Karpas-422 (cell line): ENCODE results near the gene CAMSAP1. TPM values are rescaled to one million over a fixed set of nuclear protein-coding genes. Genes with fewer than 3 reads are reported as not detected.
"Not testable (repeated sequence)": the region's sequence is repeated elsewhere in the genome, so short reads cannot be mapped to it uniquely, and the experiment has no call there.

Experiments used
- DNase-seq: peaks from one replicate; pipeline ENCODE4 v3.0.0-alpha.2; 2015
- H2AFZ ChIP-seq: fragments of 200-600 bp; sonication (generic); 2 replicates; pipeline ENCODE4 v1.6.1; 2014; ENCODE audit warnings: antibody characterized with exemption, low read length, mixed read lengths
- H3K27ac ChIP-seq: fragments of 200-600 bp; sonication (generic); 2 replicates; pipeline ENCODE4 v1.5.1; 2014; ENCODE audit warnings: mild to moderate bottlenecking, low read length, moderate library complexity
- H3K27me3 ChIP-seq: fragments of 200-600 bp; sonication (generic); 2 replicates; pipeline ENCODE4 v1.6.1; 2014; ENCODE audit warnings: low read length, mixed read lengths
- H3K36me3 ChIP-seq: fragments of 200-600 bp; sonication (generic); 2 replicates; pipeline ENCODE4 v1.6.1; 2014; ENCODE audit warnings: low read length, mixed read lengths; ENCODE audit not compliant: insufficient read depth
- H3K4me1 ChIP-seq: fragments of 200-600 bp; sonication (generic); 2 replicates; pipeline ENCODE4 v1.6.1; 2014; ENCODE audit warnings: mild to moderate bottlenecking, low read length, mixed read lengths
- H3K4me2 ChIP-seq: fragments of 200-600 bp; sonication (generic); 2 replicates; pipeline ENCODE4 v1.6.1; 2014; ENCODE audit warnings: low read length, low read depth, mild to moderate bottlenecking; ENCODE audit not compliant: poor library complexity, severe bottlenecking
- H3K4me3 ChIP-seq: fragments of 200-600 bp; sonication (generic); 2 replicates; pipeline ENCODE4 v1.5.1; 2014; ENCODE audit warnings: mild to moderate bottlenecking, antibody characterized with exemption, low read length, mixed read lengths
- H3K79me2 ChIP-seq: fragments of 200-600 bp; sonication (generic); 2 replicates; pipeline ENCODE4 v1.6.1; 2014; ENCODE audit warnings: mild to moderate bottlenecking, low read length, mixed read lengths
- H3K9ac ChIP-seq: fragments of 200-600 bp; sonication (generic); 2 replicates; pipeline ENCODE4 v1.6.0; 2014; ENCODE audit warnings: low read length
- H3K9me2 ChIP-seq: fragments of 200-600 bp; sonication (generic), shearing (Covaris generic); replicated peaks from 2 replicates; pipeline ENCODE4 v1.6.0; 2014; ENCODE audit warnings: mild to moderate bottlenecking, low read length, moderate library complexity; ENCODE audit not compliant: insufficient read depth
- H3K9me3 ChIP-seq: fragments of 300-700, 200-600 bp; sonication (generic); 2 replicates; pipeline ENCODE4 v1.6.1; 2014; ENCODE audit warnings: low read length, mixed read lengths
- H4K20me1 ChIP-seq: fragments of 200-600 bp; sonication (generic); 2 replicates; pipeline ENCODE4 v1.6.1; 2014; ENCODE audit warnings: mild to moderate bottlenecking, antibody characterized with exemption, low read length, low read depth; ENCODE audit not compliant: insufficient read depth
- total RNA-seq: library from RNA; depleted of rRNA; stranded (reverse); fragments of >200 nt; shearing (Covaris generic); gene quantifications from 2 replicates; pipeline ENCODE4 v1.2.3, GENCODE V29; 2014; ENCODE audit warnings: low replicate concordance

CAMSAP1 gene
- total RNA-seq, 1 experiment from 2014 or later: 26.9 TPM

DNA sequence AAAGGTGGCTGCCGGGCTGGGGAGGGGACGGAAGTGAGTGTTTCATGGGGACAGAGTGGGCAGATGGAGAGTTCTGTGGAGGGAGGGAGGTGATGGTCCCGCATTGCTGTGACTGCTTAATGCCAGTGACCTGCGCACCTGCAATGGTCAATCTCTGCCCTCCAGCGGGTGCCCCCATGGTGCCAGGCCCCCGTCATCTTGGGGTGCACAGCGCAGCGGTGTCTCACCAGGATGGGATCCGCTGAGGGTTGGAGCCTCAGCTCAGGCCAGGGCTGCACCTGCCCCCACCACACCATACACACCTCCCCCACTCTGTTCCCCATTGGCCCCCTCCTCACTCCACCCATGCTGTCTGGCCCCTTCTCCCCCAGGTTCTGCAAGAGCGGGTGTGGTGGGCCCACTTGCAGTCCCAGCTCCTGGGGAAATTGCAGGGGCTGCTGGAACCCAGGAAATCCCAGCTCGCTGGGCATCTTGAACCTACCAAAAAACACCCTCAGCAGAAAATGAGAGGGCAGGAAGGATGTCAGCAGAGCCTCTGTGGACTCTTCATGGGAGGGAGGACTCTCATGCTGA lies 12.1 kb upstream of the CAMSAP1 start:
- H3K27ac ChIP-seq: no peak overlapping the region
- H3K4me1 ChIP-seq: peaks cover 7% of the 10 kb centered on the region
- no peaks in the 10 kb centered on the region for H3K9me2 ChIP-seq
- no peak overlapping the region for H3K4me2 ChIP-seq
- no peak overlapping the region for H2AFZ ChIP-seq
- no peak for DNase-seq
- H3K79me2 ChIP-seq: no peaks in the 10 kb centered on the region
- no peaks in the 10 kb centered on the region for H4K20me1 ChIP-seq
- H3K36me3 ChIP-seq: peaks cover 21% of the 10 kb centered on the region
- H3K27me3 ChIP-seq: no peaks in the 10 kb centered on the region
- H3K4me3 ChIP-seq: no peak overlapping the region
- H3K9ac ChIP-seq: no peak overlapping the region
- H3K9me3 ChIP-seq: peaks cover 10% of the 10 kb centered on the region; the same call in 1 of the 2 replicates

- H3K9me2 ChIP-seq, H2AFZ ChIP-seq: not testable (repeated sequence)
Measured at GRCh38 chr9:135916227-135916626, 8.9 kb upstream of the CAMSAP1 start.

GRCh38 chr9:135914921-135915320 lies 7.6 kb upstream of the CAMSAP1 start:
- H3K79me2 ChIP-seq: peaks cover 9% of the 10 kb centered on the region
- H4K20me1 ChIP-seq: no peaks in the 10 kb centered on the region
- H3K9ac ChIP-seq: no peak overlapping the region
- H3K4me1 ChIP-seq: peaks cover 7% of the 10 kb centered on the region
- no peak overlapping the region for H3K4me2 ChIP-seq
- no peaks in the 10 kb centered on the region for H3K27me3 ChIP-seq
- no peak overlapping the region for H3K27ac ChIP-seq
- H2AFZ ChIP-seq: no peak overlapping the region
- no peaks in the 10 kb centered on the region for H3K9me2 ChIP-seq
- peaks cover 13% of the 10 kb centered on the region; the same call in 1 of the 2 replicates for H3K9me3 ChIP-seq
- DNase-seq: no peak
- peaks cover 47% of the 10 kb centered on the region for H3K36me3 ChIP-seq
- H3K4me3 ChIP-seq: no peak overlapping the region

More at GRCh38 chr9:135916227-135916626, 8.9 kb upstream of the CAMSAP1 start:
- not testable (repeated sequence) for H3K27ac ChIP-seq, H3K79me2 ChIP-seq, H3K9ac ChIP-seq, DNase-seq, H4K20me1 ChIP-seq, H3K4me1 ChIP-seq, H3K4me2 ChIP-seq, H3K4me3 ChIP-seq, H3K27me3 ChIP-seq
- Histone ChIP-seq H3K9me3 (peaks cover 13% of the 10 kb centered on the region; the same call in 1 of the 2 replicates), H3K36me3 (peaks cover 38% of the 10 kb centered on the region)

DNA sequence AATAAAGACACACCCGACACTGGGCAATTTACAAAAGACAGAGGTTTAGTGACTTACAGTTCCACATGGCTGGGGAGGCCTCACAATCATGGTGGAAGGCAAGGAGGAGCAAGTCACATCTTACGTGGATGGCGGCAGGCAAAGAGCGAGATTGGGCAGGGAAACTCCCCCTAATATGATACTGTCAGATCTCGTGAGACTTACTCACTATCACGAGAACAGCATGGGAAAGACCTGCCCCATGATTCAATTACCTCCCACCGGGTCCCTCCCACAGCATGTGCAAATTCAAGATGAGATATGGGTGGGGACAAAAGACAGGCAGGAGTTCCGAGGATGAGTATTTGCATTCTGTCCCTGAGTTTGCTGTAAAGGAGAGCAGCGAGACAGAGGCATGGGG lies 3.9 kb upstream of the CAMSAP1 start:
- Histone ChIP-seq H3K36me3 (peaks cover 50% of the 10 kb centered on the region), H3K9me3 (peaks cover 13% of the 10 kb centered on the region; the same call in 1 of the 2 replicates), H3K4me1 (peaks cover 17% of the 10 kb centered on the region), H3K79me2 (peaks cover 33% of the 10 kb centered on the region)
- not testable (repeated sequence) for H3K4me3 ChIP-seq, H2AFZ ChIP-seq, H3K27me3 ChIP-seq, DNase-seq, H3K9ac ChIP-seq, H3K9me2 ChIP-seq, H3K4me2 ChIP-seq, H4K20me1 ChIP-seq, H3K27ac ChIP-seq

DNA sequence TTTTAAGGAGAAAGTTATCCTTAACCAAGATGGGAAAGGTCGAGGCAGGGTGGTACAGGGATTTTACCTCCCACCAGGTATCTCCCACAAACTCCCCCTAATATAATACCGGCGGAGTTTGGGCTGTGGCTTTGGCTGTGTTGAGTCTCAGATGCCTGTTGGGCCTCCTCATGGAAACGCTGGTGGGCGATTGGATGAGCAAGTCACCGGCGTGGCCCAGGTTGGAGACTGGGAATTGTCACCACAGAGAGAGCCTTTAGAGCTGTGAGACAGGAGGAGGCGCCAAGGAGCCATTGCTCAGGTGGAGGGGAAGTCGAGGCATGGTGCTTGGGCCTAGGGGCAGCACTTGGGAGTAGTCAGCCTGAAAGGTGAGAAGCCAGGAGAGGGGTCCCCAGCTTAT lies 3.4 kb upstream of the CAMSAP1 start:
- no peak overlapping the region for H3K4me3 ChIP-seq
- H4K20me1 ChIP-seq: 0 out of 2 replicates have a peak, but pooled peaks cover 7% of the 10 kb centered on the region
- peaks cover 10% of the 10 kb centered on the region; the same call in 1 of the 2 replicates for H3K9me3 ChIP-seq

DNA sequence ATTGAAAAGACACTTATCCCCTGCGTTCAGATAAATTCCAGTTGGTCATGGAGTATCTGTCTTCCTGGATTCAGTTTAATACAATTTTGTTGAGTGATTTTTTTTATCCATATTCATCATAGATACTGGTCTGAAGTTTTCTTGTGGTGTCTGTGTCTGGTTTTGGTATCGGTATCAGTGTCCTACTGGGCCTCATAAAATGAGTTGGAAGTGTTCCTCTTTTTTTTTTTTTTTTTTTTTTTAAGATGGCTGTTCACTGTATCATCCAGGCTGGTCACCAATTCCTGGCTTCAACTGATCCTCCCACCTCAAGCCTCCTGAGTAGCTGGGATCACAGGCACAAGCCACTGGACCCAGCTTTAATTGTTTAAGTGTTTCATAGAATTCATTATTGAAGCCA lies 2.9 kb upstream of the CAMSAP1 start:
- Histone ChIP-seq H3K4me3 (no peak overlapping the region), H3K4me2 (no peak overlapping the region), H3K27ac (no peak overlapping the region), H4K20me1 (peaks cover 13% of the 10 kb centered on the region), H3K9ac (no peak overlapping the region), H3K9me3 (peaks cover 7% of the 10 kb centered on the region; the same call in 1 of the 2 replicates), H3K4me1 (peaks cover 26% of the 10 kb centered on the region), H3K9me2 (no peaks in the 10 kb centered on the region), H3K79me2 (peaks cover 44% of the 10 kb centered on the region), H3K27me3 (no peaks in the 10 kb centered on the region), H2AFZ (no peak overlapping the region), H3K36me3 (peaks cover 40% of the 10 kb centered on the region)
- no peak for DNase-seq

More for the DNA sequence above, 3.4 kb upstream of the CAMSAP1 start:
- H3K9ac ChIP-seq: no peak overlapping the region
- peaks cover 46% of the 10 kb centered on the region for H3K36me3 ChIP-seq
- no peaks in the 10 kb centered on the region for H3K9me2 ChIP-seq
- H3K27ac ChIP-seq: no peak overlapping the region
- peaks cover 21% of the 10 kb centered on the region for H3K4me1 ChIP-seq
- peaks cover 38% of the 10 kb centered on the region for H3K79me2 ChIP-seq
- no peak overlapping the region for H2AFZ ChIP-seq
- H3K27me3 ChIP-seq: no peaks in the 10 kb centered on the region
- DNase-seq: no peak
- H3K4me2 ChIP-seq: no peak overlapping the region

- peaks cover 3% of the 10 kb centered on the region; the same call in 1 of the 2 replicates for H3K9me3 ChIP-seq
- H3K27me3 ChIP-seq: no peaks in the 10 kb centered on the region
- H4K20me1 ChIP-seq: peaks cover 21% of the 10 kb centered on the region
- no peak overlapping the region for H2AFZ ChIP-seq
- peaks cover 34% of the 10 kb centered on the region for H3K4me1 ChIP-seq
- peak overlapping the region; percentile 76; the same call in 1 of the 2 replicates for H3K4me3 ChIP-seq
- DNase-seq: no peak
- H3K9me2 ChIP-seq: no peaks in the 10 kb centered on the region
- H3K36me3 ChIP-seq: peaks cover 32% of the 10 kb centered on the region
- peaks cover 52% of the 10 kb centered on the region for H3K79me2 ChIP-seq
- H3K27ac ChIP-seq: no peak overlapping the region
- H3K9ac ChIP-seq: 0 out of 2 replicates have a peak overlapping the region, but pooled peaks have one; percentile 73
- H3K4me2 ChIP-seq: peak overlapping the region; percentile 96
Measured at GRCh38 chr9:135909371-135909770, 2.0 kb upstream of the CAMSAP1 start.

DNA sequence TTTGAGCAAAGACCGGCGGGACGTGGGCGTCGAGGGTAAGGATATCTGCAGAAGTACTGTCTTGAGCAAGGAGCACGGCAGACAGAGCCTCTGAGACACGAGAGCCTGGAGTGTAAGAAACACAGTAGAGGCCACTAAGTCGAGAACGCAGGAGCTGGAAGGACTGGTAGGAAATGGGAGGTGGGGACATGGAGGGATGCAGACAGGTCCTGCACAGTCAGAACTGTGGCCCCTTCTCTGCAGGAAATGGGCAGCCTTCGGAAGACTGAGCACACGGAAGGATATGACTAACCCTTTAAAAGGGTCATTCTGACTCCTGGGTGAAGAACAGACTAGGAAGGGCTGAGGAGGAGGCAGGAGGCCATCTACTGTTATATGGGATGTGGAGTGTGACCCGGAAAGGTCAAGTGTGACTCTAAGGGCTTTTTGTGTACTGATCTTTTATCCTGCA lies 1.4 kb upstream of the CAMSAP1 start:
- no peak overlapping the region for H2AFZ ChIP-seq
- H3K4me1 ChIP-seq: peaks cover 34% of the 10 kb centered on the region
- 0 out of 2 replicates have a peak, but pooled peaks cover under 1% of the 10 kb centered on the region for H3K9me3 ChIP-seq
- peak overlapping the region; percentile 76 for H3K4me3 ChIP-seq
- peaks cover 27% of the 10 kb centered on the region for H3K36me3 ChIP-seq
- H3K79me2 ChIP-seq: peaks cover 58% of the 10 kb centered on the region
- no peak for DNase-seq
- H3K9me2 ChIP-seq: no peaks in the 10 kb centered on the region
- H3K27ac ChIP-seq: no peak overlapping the region
- peaks cover 24% of the 10 kb centered on the region for H4K20me1 ChIP-seq
- H3K27me3 ChIP-seq: no peaks in the 10 kb centered on the region
- peak overlapping the region; percentile 73 for H3K9ac ChIP-seq
- H3K4me2 ChIP-seq: peak overlapping the region; percentile 96
